Stimulated activated CD4-positive, alpha-beta T cell treated with anti-CD3 and anti-CD28 coated beads, TNF-alpha, amount 100 ng/mL, for 4 hours (primary cell): ENCODE results near the gene EIF5AL1.
"Not testable (repeated sequence)": the region's sequence is repeated elsewhere in the genome, so short reads cannot be mapped to it uniquely, and the experiment has no call there.

ENCODE experiments used
- DNase-seq, 3 experiments: peaks; one replicate each; pipeline ENCODE4 v3.0.0-alpha.2; 2020; ENCODE audit warnings: low read depth in 3 of 3

Gene EIF5AL1

GRCh38 chr10:79556961-79557360 is 44.6 kb downstream of the EIF5AL1 start:
- DNase-seq = not testable (repeated sequence)

- no peak for DNase-seq
Measured at GRCh38 chr10:79559726-79560125, 47.4 kb downstream of the EIF5AL1 start.

- no peak for DNase-seq
Measured at GRCh38 chr10:79560160-79560709, 47.9 kb downstream of the EIF5AL1 start, which contains the start of gene SFTPA2. Gene SFTPA2, minus strand, starts transcription at chr10:79560407. Its CDS starts 924 bp downstream, at chr10:79559483.

DNA sequence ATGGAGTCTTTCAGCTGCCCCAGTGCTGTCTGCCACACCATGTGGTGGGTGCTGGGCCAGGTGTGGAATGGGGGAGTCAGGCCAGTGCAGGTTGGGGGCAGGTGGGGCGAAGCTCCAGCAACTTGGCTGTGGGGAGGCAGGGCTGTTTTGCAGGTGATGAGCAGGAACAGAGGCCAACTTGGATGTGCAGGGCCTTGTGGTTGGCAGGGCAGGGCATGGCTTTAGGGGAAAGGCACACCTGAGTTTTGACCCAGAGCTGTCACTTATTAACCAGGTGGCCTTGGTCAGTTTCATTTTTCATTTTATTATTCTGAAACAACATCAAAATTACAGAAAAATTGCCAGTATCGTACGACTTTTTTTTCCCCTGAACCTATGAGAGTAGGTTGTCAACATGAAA is 48.9 kb downstream of the EIF5AL1 start:
- DNase-seq = no peak

GRCh38 chr10:79562135-79562756 is 49.9 kb downstream of the EIF5AL1 start:
- DNase-seq = peak; percentile 21 to 38 (median 23)

DNA sequence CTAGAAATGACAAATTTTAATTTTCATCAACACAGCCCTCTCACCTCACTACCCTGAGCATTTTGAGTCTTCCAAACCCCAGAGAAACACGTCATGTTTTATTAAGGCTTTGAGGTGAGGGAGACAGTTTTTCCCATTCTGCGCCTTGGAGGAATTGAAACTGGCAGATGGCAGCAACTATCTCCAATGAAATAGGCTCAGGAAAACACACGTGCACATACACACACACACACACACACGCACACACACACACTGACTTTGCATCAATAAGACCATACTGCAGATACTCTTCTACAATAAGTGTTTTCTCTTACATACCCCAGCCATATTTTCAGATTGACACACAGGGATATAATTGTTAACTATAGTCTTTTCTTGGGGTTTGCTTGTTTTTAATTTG is 51.1 kb downstream of the EIF5AL1 start:
- DNase-seq = no peak
